ENCODE measurements around the gene MBP. TPM values are rescaled to one million over a fixed set of nuclear protein-coding genes. Genes with fewer than 3 reads are reported as not detected.
A peak's percentile ranks its signal among the peaks of the same experiment; 100 is the strongest.
"Not testable (repeated sequence)": the region's sequence is repeated elsewhere in the genome, so short reads cannot be mapped to it uniquely, and the experiment has no call there.

MBP gene
- total and polyA plus RNA-seq, 2 donors (not counting 3 experiments of a cell fraction or from before 2014, with no cell fraction given) = 1.7 to 2.3 TPM

DNA sequence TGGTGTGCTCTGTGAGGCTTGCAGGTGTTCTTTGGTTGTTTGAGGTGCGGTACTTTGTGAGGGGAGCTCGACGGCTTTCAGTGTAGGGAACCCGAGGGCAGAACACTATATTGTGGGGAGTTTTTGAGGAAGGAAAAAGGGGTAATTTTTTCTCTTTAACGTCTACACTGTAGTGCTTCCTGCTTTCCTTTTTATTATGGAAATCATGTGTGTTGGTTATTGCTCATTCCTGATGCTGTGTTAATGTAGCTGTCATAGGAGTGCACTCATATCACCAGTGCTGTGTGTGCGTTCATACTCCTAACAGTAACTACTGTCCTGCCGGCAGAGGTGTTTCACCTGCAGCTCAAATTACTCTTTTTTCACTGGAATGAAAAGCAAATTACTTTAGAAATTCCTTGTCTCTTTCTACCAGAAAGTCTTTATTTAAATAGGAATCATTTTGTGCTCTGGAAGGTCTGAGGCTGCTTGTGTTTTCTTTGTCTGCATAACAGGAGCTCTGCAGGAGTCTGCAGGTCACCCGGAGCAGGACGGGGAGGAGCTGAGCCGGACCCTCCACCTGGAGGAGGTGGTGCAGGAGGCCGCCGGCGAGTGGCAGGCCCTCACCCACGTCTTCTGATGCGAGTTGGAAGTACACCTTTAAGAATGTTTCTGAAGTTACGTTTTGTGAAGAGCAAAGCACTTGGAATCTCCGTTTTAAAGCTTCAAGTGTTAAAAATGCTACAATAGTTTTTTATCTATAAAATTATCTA is 164.7 kb downstream of the MBP start:
- POLR2A ChIA-PET = no interaction called here
- no peak overlapping the region for H3K4me3 ChIP-seq (replicated peaks in 1 of 3; ENCODE audit: insufficient read depth in 1 of 3, low read depth in 1 of 3, low read length in 3 of 3)
- DNase-seq (ENCODE audit: low read depth, low spot score) = no peak
- H3K4me2 ChIP-seq (ENCODE audit: insufficient read depth, low read length) = no peak overlapping the region
- BruUV-seq (replicated peaks) = no TSS peak
- CTCF ChIA-PET = interaction anchor here (1.2 to 1.3 kb wide), 2 partner anchors 165 to 166 kb away, joined by 3 to 4 read pairs; no protein-coding TSS in a partner anchor
- no peaks in the 10 kb centered on the region for H3K9me3 ChIP-seq (replicated peaks; ENCODE audit: control insufficient read depth, insufficient read depth, low read length)
- TF ChIP-seq POLR2AphosphoS5 (IDR thresholded peaks at IDR 0.05; ENCODE audit: insufficient read depth, low read depth, low read length) = no peak
- TF ChIP-seq FOS (IDR thresholded peaks at IDR 0.05; ENCODE audit: borderline replicate concordance, insufficient read depth, low read length) = no peak
- H3K9me1 ChIP-seq (replicated peaks; ENCODE audit: control insufficient read depth, extremely low read depth, insufficient read depth, low read length) = no peaks in the 10 kb centered on the region
- H4K20me1 ChIP-seq (replicated peaks; ENCODE audit: control insufficient read depth, extremely low read depth, insufficient read depth, low read length) = no peaks in the 10 kb centered on the region
- H3K4me1 ChIP-seq (ENCODE audit: control insufficient read depth, extremely low read depth, insufficient read depth, low read length) = no peaks in the 10 kb centered on the region
- H3K27me3 ChIP-seq (ENCODE audit: control insufficient read depth in 2 of 2, insufficient read depth in 2 of 2, low read length in 2 of 2) = no peaks in the 10 kb centered on the region
- H2AFZ ChIP-seq (ENCODE audit: low read depth, low read length) = no peak overlapping the region
- H3K27ac ChIP-seq (ENCODE audit: insufficient read depth, low read depth, low read length) = no peak overlapping the region
- H3K79me2 ChIP-seq (ENCODE audit: control insufficient read depth, insufficient read depth, low read length) = peaks cover 8% of the 10 kb centered on the region
- dilution Hi-C loops (cut with MboI; ENCODE audit: extremely low pct_ligation_motif_present, low sequenced_read_pairs) = no loop called here
- H3K36me3 ChIP-seq (ENCODE audit: control insufficient read depth in 2 of 2, extremely low read depth in 1 of 2, insufficient read depth in 2 of 2, low read length in 2 of 2) = no peaks in the 10 kb centered on the region
- H3K9ac ChIP-seq (replicated peaks; ENCODE audit: extremely low read depth, insufficient read depth, low read length) = no peak overlapping the region
- intact Hi-C loops (cut with micrococcal nuclease) = no loop called here
- FAIRE-seq = no peak

DNA sequence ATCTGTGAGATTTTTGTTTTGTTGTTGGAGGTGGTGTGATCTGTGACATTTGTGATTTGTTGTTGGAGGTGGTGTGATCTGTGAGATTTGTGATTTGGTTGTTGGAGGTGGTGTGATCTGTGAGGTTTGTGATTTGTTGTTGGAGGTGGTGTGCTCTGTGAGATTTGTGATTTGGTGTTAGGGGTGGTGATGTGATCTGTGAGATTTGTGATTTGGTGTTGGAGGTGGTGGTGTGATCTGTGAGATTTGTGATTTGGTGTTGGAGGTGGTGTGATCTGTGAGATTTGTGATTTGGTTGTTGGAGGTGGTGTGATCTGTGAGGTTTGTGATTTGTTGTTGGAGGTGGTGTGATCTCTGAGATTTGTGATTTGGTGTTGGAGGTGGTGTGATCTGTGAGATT is 165.3 kb downstream of the MBP start:
- peak; percentile 69 for FAIRE-seq
- CTCF ChIA-PET = interaction anchor here (1.2 to 1.3 kb wide), 2 partner anchors 164 to 165 kb away, joined by 3 to 4 read pairs; no protein-coding TSS in a partner anchor

DNA sequence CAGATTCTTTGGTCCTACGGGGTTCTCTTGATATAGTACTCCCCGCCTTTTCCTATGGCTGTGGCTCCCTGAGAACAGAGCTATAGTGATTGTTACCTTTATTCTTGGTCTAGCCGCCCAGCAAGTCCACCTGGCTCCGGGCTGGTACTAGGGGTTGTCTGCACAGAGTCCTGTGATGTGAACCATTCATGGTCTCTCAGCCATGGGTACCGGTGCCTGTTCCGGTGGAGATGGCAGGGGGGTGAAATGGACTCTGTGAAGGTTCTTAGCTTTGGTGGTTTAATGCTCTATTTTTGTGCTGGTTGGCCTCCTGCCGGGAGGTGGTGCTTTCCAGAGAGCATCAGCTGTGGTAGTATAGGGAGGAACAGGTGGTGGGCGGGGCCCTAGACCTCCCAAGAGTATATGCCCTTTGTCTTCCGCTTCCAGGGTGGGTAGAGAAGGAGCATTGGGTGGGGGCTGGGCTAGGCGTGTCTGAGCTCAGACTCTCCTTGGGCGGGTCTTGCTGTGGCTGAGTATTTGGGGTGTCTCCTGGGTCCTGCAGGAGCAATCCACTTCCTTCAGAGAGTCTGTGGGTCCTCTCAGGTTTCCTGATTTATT is 166.9 kb downstream of the MBP start:
- H3K36me3 ChIP-seq (ENCODE audit: control insufficient read depth in 2 of 2, extremely low read depth in 1 of 2, insufficient read depth in 2 of 2, low read length in 2 of 2); BruUV-seq (replicated peaks); POLR2A ChIA-PET; H3K9ac ChIP-seq (replicated peaks; ENCODE audit: extremely low read depth, insufficient read depth, low read length); H3K27me3 ChIP-seq (ENCODE audit: control insufficient read depth in 2 of 2, insufficient read depth in 2 of 2, low read length in 2 of 2); intact Hi-C loops (cut with micrococcal nuclease); CTCF ChIA-PET; H3K79me2 ChIP-seq (ENCODE audit: control insufficient read depth, insufficient read depth, low read length); FAIRE-seq; H4K20me1 ChIP-seq (replicated peaks; ENCODE audit: control insufficient read depth, extremely low read depth, insufficient read depth, low read length); DNase-seq (ENCODE audit: low read depth, low spot score); H3K9me3 ChIP-seq (replicated peaks; ENCODE audit: control insufficient read depth, insufficient read depth, low read length); H3K27ac ChIP-seq (ENCODE audit: insufficient read depth, low read depth, low read length); H3K9me1 ChIP-seq (replicated peaks; ENCODE audit: control insufficient read depth, extremely low read depth, insufficient read depth, low read length); H3K4me2 ChIP-seq (ENCODE audit: insufficient read depth, low read length); H2AFZ ChIP-seq (ENCODE audit: low read depth, low read length); dilution Hi-C loops (cut with MboI; ENCODE audit: extremely low pct_ligation_motif_present, low sequenced_read_pairs); H3K4me3 ChIP-seq (replicated peaks in 1 of 3; ENCODE audit: insufficient read depth in 1 of 3, low read depth in 1 of 3, low read length in 3 of 3); H3K4me1 ChIP-seq (ENCODE audit: control insufficient read depth, extremely low read depth, insufficient read depth, low read length): not testable (repeated sequence)

More for the DNA sequence above, 165.3 kb downstream of the MBP start:
- H2AFZ ChIP-seq (ENCODE audit: low read depth, low read length); H3K9me3 ChIP-seq (replicated peaks; ENCODE audit: control insufficient read depth, insufficient read depth, low read length); H3K79me2 ChIP-seq (ENCODE audit: control insufficient read depth, insufficient read depth, low read length); H3K9me1 ChIP-seq (replicated peaks; ENCODE audit: control insufficient read depth, extremely low read depth, insufficient read depth, low read length); BruUV-seq (replicated peaks); H3K4me2 ChIP-seq (ENCODE audit: insufficient read depth, low read length); H4K20me1 ChIP-seq (replicated peaks; ENCODE audit: control insufficient read depth, extremely low read depth, insufficient read depth, low read length); H3K4me1 ChIP-seq (ENCODE audit: control insufficient read depth, extremely low read depth, insufficient read depth, low read length); DNase-seq (ENCODE audit: low read depth, low spot score); H3K4me3 ChIP-seq (replicated peaks in 1 of 3; ENCODE audit: insufficient read depth in 1 of 3, low read depth in 1 of 3, low read length in 3 of 3); H3K36me3 ChIP-seq (ENCODE audit: control insufficient read depth in 2 of 2, extremely low read depth in 1 of 2, insufficient read depth in 2 of 2, low read length in 2 of 2); H3K27ac ChIP-seq (ENCODE audit: insufficient read depth, low read depth, low read length); dilution Hi-C loops (cut with MboI; ENCODE audit: extremely low pct_ligation_motif_present, low sequenced_read_pairs); H3K9ac ChIP-seq (replicated peaks; ENCODE audit: extremely low read depth, insufficient read depth, low read length); H3K27me3 ChIP-seq (ENCODE audit: control insufficient read depth in 2 of 2, insufficient read depth in 2 of 2, low read length in 2 of 2); intact Hi-C loops (cut with micrococcal nuclease); POLR2A ChIA-PET: not testable (repeated sequence)

All from endothelial cell of umbilical vein (primary cell).